T-cell (primary cell): ENCODE results near the gene CDK5RAP2. TPM values are rescaled to one million over a fixed set of nuclear protein-coding genes. Genes with fewer than 3 reads are reported as not detected.
A peak's percentile ranks its signal among the peaks of the same experiment; 100 is the strongest.

Experiments
- ATAC-seq, 4 experiments: fragments of 200-7000 bp in 3 of 4; fragments of 150-1000 bp in 1 of 4; cut with Tn5 transposase; replicated peaks in 1 of 4; 1 replicate in 3 of 4; 2 replicates in 1 of 4; pipeline ENCODE4 v1.10.0; 2021; ENCODE audit warnings: moderate library complexity in 3 of 4, mild to moderate bottlenecking in 2 of 4, moderate number of reproducible peaks in 1 of 4
- CTCF ChIA-PET, 2 donors: fragments of 300-600 bp; sonication (Branson Sonifier 250); formaldehyde crosslinking; loops; one replicate each; lab custom pipeline; 2022; ENCODE audit warnings: antibody characterized with exemption in 2 of 2; lab: Charles Lee
- POLR2A ChIA-PET, 2 donors: fragments of 300-600 bp; sonication (Branson Sonifier 250); formaldehyde crosslinking; loops; one replicate each; lab custom pipeline; 2022; ENCODE audit warnings: antibody characterized with exemption in 2 of 2; lab: Charles Lee
- DNase-seq, 35 experiments: peaks; one replicate each; pipeline versions ENCODE4 v3.0.0 to v3.0.0-alpha.2; 2013 to 2023
- H3K27ac ChIP-seq: one replicate; pipeline ENCODE4 v1.5.1; 2013; ENCODE audit warnings: low read length
- H3K27me3 ChIP-seq, 2 experiments: replicated peaks in 1 of 2; 1 replicate in 1 of 2; 2 replicates in 1 of 2; pipeline versions ENCODE4 v1.6.1 to v1.7.0; 2013; ENCODE audit warnings: low read length in 1 of 2, mixed read lengths in 1 of 2; ENCODE audit not compliant: control insufficient read depth in 2 of 2, insufficient read depth in 2 of 2; ENCODE audit errors: extremely low read depth in 1 of 2
- H3K36me3 ChIP-seq, 2 donors: 1 replicate in 1 of 2; 2 replicates in 1 of 2; pipeline versions ENCODE4 v1.6.1 to v1.7.0; 2013; ENCODE audit warnings: low read length in 1 of 2; ENCODE audit not compliant: control insufficient read depth in 2 of 2, insufficient read depth in 1 of 2; ENCODE audit errors: extremely low read depth in 1 of 2
- H3K4me1 ChIP-seq, 2 experiments: 1 replicate in 1 of 2; 2 replicates in 1 of 2; pipeline versions ENCODE4 v1.6.1 to v1.7.0; 2013; ENCODE audit warnings: low read length in 2 of 2, mixed read lengths in 1 of 2; ENCODE audit not compliant: insufficient read depth in 2 of 2, control insufficient read depth in 1 of 2; ENCODE audit errors: extremely low read depth in 1 of 2
- H3K4me3 ChIP-seq, 2 donors: 1 replicate in 1 of 2; 2 replicates in 1 of 2; pipeline versions ENCODE4 v1.5.1 to v1.7.0; 2013; ENCODE audit warnings: mild to moderate bottlenecking in 2 of 2, low read length in 1 of 2, moderate library complexity in 1 of 2; ENCODE audit not compliant: control insufficient read depth in 1 of 2; ENCODE audit errors: extremely low read depth in 1 of 2
- H3K9me3 ChIP-seq: 2 replicates; pipeline ENCODE4 v1.7.0; 2013
- H3K27ac Mint-ChIP-seq, 2 donors: one replicate each; pipeline ENCODE4 v1.8.0; 2020 to 2021; ENCODE audit warnings: mild to moderate bottlenecking in 2 of 2, mixed read lengths in 2 of 2
- H3K27me3 Mint-ChIP-seq, 2 donors: one replicate each; pipeline ENCODE4 v1.8.0; 2021 to 2022; ENCODE audit warnings: mixed read lengths in 2 of 2
- H3K36me3 Mint-ChIP-seq: one replicate; pipeline ENCODE4 v1.8.0; 2021; ENCODE audit warnings: mixed read lengths
- H3K4me1 Mint-ChIP-seq, 3 donors: one replicate each; pipeline ENCODE4 v1.8.0; 2020 to 2022; ENCODE audit warnings: mixed read lengths in 3 of 3, mild to moderate bottlenecking in 1 of 3
- H3K4me3 Mint-ChIP-seq, 3 donors: one replicate each; pipeline ENCODE4 v1.8.0; 2020 to 2022; ENCODE audit warnings: mild to moderate bottlenecking in 3 of 3, mixed read lengths in 3 of 3, moderate library complexity in 3 of 3
- H3K9me3 Mint-ChIP-seq, 3 donors: one replicate each; pipeline ENCODE4 v1.8.0; 2020 to 2022; ENCODE audit warnings: mixed read lengths in 3 of 3
- WGBS: methylation state at CpG from one replicate; pipeline ENCODE4 v1.1.5; 2013; ENCODE audit warnings: missing lambda C conversion rate; ENCODE audit not compliant: insufficient coverage; 5-methylcytosine and 5-hydroxymethylcytosine counted together
- total RNA-seq, 35 experiments: library from RNA in 6 of 35; stranded (reverse) in 6 of 35; fragments of 120-200 nt in 1 of 35; gene quantifications; one replicate each; pipeline versions ENCODE4 v1.2.1 to v1.2.4 and lab custom pipeline; 2013 to 2026

Gene CDK5RAP2
- total RNA-seq, 5 donors from 2014 or later (not counting 1 experiment from before 2014, with no cell fraction given): 66.3 to 79.8 (median 73.9) TPM

DNA sequence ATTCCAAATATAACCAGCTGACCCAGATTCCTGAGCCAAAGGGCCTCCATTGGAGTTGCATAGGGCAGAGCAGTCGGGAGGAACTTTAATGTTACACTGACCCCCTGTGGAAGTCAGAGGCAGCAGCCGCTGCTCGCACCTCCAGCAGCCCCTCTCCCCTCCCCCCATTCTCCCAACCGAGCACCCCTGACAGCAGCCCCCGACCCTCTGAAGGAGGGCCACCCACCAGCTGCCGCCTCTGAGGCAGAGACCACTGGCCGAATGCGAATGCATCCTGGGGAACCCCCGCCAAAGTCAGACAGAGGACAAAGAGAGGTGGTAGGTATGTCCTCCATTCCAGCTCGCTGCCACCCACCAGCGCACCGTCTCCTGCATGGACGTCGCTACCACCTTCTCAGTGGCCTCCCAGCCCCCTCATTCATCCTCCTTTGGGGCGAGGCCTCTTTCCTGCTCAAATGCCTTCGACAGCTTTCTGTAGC lies 231.0 kb downstream of the CDK5RAP2 start:
- CTCF ChIA-PET: no interaction called here
- Mint-ChIP-seq H3K9me3 (no peaks in the 10 kb centered on the region), H3K27ac (no peak overlapping the region), H3K4me1 (peaks cover 0 to 8% (median 4%) of the 10 kb centered on the region in 3 donors), H3K27me3 (peaks cover 0 to 5% of the 10 kb centered on the region in 2 donors), H3K4me3 (no peak overlapping the region), H3K36me3 (no peaks in the 10 kb centered on the region)
- no peak overlapping the region for H3K27ac ChIP-seq
- POLR2A ChIA-PET: no interaction called here
- ATAC-seq (no peak), DNase-seq (peak in 1 of 35 experiments; percentile 3)
- H3K36me3 ChIP-seq: no peaks in the 10 kb centered on the region
- 35% methylated on average over 8 of the region's 16 CpGs for WGBS
- H3K9me3 ChIP-seq: no peaks in the 10 kb centered on the region
- no peaks in the 10 kb centered on the region for H3K4me1 ChIP-seq
- H3K4me3 ChIP-seq: no peak overlapping the region
- H3K27me3 ChIP-seq: peaks cover 0 to 9% of the 10 kb centered on the region in 2 experiments

GRCh38 chr9:120345379-120345778 lies 234.6 kb downstream of the CDK5RAP2 start:
- no peak overlapping the region for H3K27ac ChIP-seq
- ChIA-PET CTCF (no interaction called here), POLR2A (no interaction called here)
- no peak overlapping the region for H3K4me3 ChIP-seq
- H3K4me1 ChIP-seq: no peaks in the 10 kb centered on the region
- Mint-ChIP-seq H3K9me3 (no peaks in the 10 kb centered on the region), H3K27me3 (peaks cover 0 to 5% of the 10 kb centered on the region in 2 donors), H3K4me3 (no peak overlapping the region), H3K4me1 (peaks cover 0 to 8% (median 4%) of the 10 kb centered on the region in 3 donors), H3K27ac (no peak overlapping the region), H3K36me3 (no peaks in the 10 kb centered on the region)
- 100% methylated on average over 1 of the region's 2 CpGs for WGBS
- peaks cover 0 to 6% of the 10 kb centered on the region in 2 experiments for H3K27me3 ChIP-seq
- H3K36me3 ChIP-seq: no peaks in the 10 kb centered on the region
- DNase-seq (no peak), ATAC-seq (no peak)
- H3K9me3 ChIP-seq: no peaks in the 10 kb centered on the region

- ChIA-PET POLR2A (no interaction called here), CTCF (no interaction called here)
- Histone ChIP-seq H3K27me3 (peaks cover 0 to 2% of the 10 kb centered on the region in 2 experiments), H3K4me3 (no peak overlapping the region), H3K27ac (no peak overlapping the region), H3K36me3 (no peaks in the 10 kb centered on the region), H3K9me3 (no peaks in the 10 kb centered on the region), H3K4me1 (no peaks in the 10 kb centered on the region)
- WGBS: no CpG with 5 or more reads among the region's 2 CpGs
- ATAC-seq (no peak), DNase-seq (no peak)
- peaks cover 0 to 1% of the 10 kb centered on the region in 2 donors for H3K27me3 Mint-ChIP-seq
- peaks cover 0 to 8% (median 4%) of the 10 kb centered on the region in 3 donors for H3K4me1 Mint-ChIP-seq
- no peak overlapping the region for H3K4me3 Mint-ChIP-seq
- H3K27ac Mint-ChIP-seq: no peak overlapping the region
- no peaks in the 10 kb centered on the region for H3K9me3 Mint-ChIP-seq
- no peaks in the 10 kb centered on the region for H3K36me3 Mint-ChIP-seq
Observed at GRCh38 chr9:120344230-120344629, 235.7 kb downstream of the CDK5RAP2 start.

- no peak overlapping the region for H3K27ac Mint-ChIP-seq
- no peak for ATAC-seq
- no peaks in the 10 kb centered on the region for H3K36me3 Mint-ChIP-seq
- H3K36me3 ChIP-seq: no peaks in the 10 kb centered on the region
- WGBS: 100% methylated on average over 2 of the region's 2 CpGs
- H3K9me3 Mint-ChIP-seq: no peaks in the 10 kb centered on the region
- H3K9me3 ChIP-seq: no peaks in the 10 kb centered on the region
- no peak for DNase-seq
- no peak overlapping the region for H3K4me3 ChIP-seq
- no peak overlapping the region for H3K4me3 Mint-ChIP-seq
- no peaks in the 10 kb centered on the region for H3K27me3 ChIP-seq
- peaks cover 0 to 8% (median 4%) of the 10 kb centered on the region in 3 donors for H3K4me1 Mint-ChIP-seq
- CTCF ChIA-PET: no interaction called here
- no peak overlapping the region for H3K27ac ChIP-seq
- no peaks in the 10 kb centered on the region for H3K4me1 ChIP-seq
- POLR2A ChIA-PET: no interaction called here
- H3K27me3 Mint-ChIP-seq: peaks cover 0 to under 1% of the 10 kb centered on the region in 2 donors
Observed at GRCh38 chr9:120343416-120343815, 236.6 kb downstream of the CDK5RAP2 start.

Other genes with a start within 250 kb of the CDK5RAP2 start
- gene MEGF9, start 134.3 kb upstream of the CDK5RAP2 start, total RNA-seq: 10 to 100 TPM; 10.4 to 15.5 (median 11.3) TPM
- gene FBXW2, start 213.2 kb upstream of the CDK5RAP2 start, total RNA-seq: 10 to 100 TPM; 70.3 to 78.3 (median 74.3) TPM